Measurements from ENCODE around the gene TSR3.
A peak's percentile ranks its signal among the peaks of the same experiment; 100 is the strongest.

The TSR3 gene

GRCh38 chr16:1311212-1311737 is 40.4 kb downstream of the TSR3 start:
- Histone ChIP-seq H3K27ac (no peak overlapping the region), H3K4me3 (peak overlapping the region; percentile 78)
- no peak for DNase-seq (ENCODE audit: low spot score)
- TF ChIP-seq, protein P1, sequence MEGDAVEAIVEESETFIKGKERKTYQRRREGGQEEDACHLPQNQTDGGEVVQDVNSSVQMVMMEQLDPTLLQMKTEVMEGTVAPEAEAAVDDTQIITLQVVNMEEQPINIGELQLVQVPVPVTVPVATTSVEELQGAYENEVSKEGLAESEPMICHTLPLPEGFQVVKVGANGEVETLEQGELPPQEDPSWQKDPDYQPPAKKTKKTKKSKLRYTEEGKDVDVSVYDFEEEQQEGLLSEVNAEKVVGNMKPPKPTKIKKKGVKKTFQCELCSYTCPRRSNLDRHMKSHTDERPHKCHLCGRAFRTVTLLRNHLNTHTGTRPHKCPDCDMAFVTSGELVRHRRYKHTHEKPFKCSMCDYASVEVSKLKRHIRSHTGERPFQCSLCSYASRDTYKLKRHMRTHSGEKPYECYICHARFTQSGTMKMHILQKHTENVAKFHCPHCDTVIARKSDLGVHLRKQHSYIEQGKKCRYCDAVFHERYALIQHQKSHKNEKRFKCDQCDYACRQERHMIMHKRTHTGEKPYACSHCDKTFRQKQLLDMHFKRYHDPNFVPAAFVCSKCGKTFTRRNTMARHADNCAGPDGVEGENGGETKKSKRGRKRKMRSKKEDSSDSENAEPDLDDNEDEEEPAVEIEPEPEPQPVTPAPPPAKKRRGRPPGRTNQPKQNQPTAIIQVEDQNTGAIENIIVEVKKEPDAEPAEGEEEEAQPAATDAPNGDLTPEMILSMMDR (IDR thresholded peaks at IDR 0.05): no peak

DNA sequence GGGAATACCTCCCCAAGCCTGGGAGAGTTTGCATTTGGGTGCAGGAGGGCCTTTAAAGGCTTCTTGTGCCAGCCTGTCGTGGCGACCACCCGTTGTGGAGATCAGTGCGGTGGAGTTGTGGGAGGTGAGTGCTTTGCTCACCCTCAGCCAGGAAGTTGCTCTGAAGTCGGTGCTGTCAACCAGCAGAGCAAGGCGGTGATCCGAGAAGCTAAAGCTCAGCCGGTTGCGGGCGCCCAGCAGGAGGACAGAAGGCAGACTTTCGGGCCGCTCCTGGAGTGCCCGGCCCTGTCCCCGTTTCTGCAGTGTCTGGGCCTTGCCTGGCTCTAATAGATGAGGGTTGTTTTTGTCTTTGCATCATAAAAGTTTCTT is 40.9 kb downstream of the TSR3 start:
- no peak for DNase-seq (ENCODE audit: low spot score)

DNA sequence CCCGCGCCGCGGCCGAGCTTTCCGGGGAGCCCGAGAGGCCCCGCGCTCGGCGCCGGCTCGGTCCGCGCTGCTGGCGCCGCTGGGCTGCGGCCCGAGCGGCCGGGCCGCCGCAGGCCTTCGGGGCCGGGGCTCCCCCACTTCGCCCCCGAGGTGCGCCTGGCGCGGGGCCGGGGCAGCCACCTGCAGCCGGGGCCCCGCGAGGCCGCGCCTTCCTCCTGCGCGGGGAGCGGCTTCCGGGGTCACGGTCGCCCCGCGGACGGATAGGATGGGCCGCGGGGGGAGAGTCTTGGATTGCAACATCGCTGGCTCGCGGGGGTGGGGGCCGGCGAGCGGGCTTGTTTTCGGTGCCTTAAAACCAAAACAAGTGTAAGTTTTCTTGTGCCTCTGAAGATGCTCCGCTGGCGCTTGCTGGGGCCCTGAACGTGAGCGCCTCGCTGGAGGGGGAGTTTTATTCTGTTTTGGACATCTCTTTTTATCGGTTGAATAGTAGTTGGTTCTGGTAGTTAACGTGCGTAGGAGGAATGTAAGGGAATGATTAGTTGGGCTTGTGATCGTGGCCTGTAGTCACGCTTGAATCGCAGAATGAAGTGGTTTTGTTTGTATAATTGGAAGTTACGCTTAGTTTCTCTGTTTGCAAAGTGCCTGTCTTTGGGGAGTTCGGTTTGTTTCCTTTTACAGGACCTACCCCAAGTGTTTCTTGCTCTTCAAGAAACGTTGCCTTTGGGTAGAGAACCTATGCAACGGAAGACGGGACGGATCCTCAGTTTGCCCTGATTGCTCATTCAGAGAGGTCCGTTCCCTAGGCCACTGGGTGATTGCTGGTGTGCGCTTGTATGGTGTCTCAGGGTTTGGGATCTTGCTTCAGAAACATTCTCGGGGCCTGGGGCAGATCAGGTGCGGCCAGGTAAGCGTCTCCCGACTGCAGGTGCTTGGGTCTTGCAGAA is 41.5 kb downstream of the TSR3 start:
- DNase-seq (ENCODE audit: low spot score): no peak
- Histone ChIP-seq H3K4me3 (peak overlapping the region; percentile 78), H3K27ac (peak overlapping the region; percentile 1 to 96)
- TF ChIP-seq, protein P1 (IDR thresholded peaks at IDR 0.05): no peak

More for the DNA sequence above, 40.9 kb downstream of the TSR3 start:
- TF ChIP-seq, protein P1 (IDR thresholded peaks at IDR 0.05): no peak
- no peak overlapping the region for H3K27ac ChIP-seq
- peak overlapping the region; percentile 78 for H3K4me3 ChIP-seq

GRCh38 chr16:1308977-1309885 is 42.4 kb downstream of the TSR3 start, which contains the start of gene UBE2I:
UBE2I (plus strand) TSS chr16:1309636; CDS start chr16:1314031, 4,395 bp downstream.
- DNase-seq (ENCODE audit: low spot score): peak; percentile 98
- Histone ChIP-seq H3K4me3 (peak within 1 kb of the TSS; percentile 78), H3K27ac (peak within 1 kb of the TSS; percentile 96 to 97)
- TF ChIP-seq, protein P1 (IDR thresholded peaks at IDR 0.05): no peak

DNA sequence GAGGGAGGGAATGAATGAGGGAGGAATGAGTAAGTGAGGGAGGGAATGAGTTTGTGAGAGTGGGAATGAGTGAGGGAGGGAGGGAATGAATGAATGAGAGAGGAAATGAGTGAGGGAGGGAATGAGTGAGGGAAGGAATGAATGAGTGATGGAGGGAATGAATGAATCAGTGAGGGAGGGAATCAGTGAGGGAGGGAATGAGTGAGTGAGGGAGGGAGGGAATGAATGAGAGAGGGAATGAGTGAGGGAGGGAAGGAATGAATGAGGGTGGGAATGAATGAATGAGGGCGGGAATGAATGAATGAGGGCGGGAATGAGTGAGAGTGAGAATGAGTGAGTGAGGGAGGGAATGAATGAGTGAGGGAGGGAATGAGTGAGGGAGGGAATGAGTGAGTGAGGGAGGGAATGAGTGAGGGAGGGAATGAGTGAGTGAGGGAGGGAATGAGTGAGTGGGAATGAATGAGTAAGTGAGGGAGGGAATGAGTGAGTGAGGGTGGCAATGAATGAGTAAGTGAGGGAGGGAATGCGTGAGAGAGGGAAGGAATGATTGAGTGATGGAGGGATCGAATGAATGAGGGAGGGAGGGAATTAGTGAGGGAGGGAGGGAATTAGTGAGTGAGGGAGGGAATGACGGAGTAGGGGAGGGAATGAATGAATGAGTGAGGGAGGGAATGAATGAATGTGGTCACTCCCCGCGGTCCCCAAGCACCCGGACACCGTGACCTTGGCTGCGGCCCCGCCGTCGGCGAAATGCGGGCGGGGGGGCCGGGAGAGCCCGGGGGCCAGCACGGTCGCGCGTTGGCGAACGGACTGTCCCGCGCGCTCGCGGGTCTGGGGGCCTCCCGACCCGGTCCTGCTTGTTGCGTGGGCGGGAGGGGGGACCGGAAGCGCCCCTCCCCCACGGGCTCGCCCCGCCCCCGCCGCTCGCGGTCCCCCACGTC is 43.4 kb downstream of the TSR3 start:
- peak overlapping the region; percentile 78 for H3K4me3 ChIP-seq
- TF ChIP-seq, protein P1 (IDR thresholded peaks at IDR 0.05): no peak
- H3K27ac ChIP-seq: peak overlapping the region; percentile 96 to 97
- DNase-seq (ENCODE audit: low spot score): no peak

- H3K4me3 ChIP-seq: no peak overlapping the region
Measured at GRCh38 chr16:1306334-1306733, 45.3 kb downstream of the TSR3 start.

More at GRCh38 chr16:1306334-1306733, 45.3 kb downstream of the TSR3 start:
- no peak overlapping the region for H3K27ac ChIP-seq
- DNase-seq (ENCODE audit: low spot score): no peak
- TF ChIP-seq, protein P1 (IDR thresholded peaks at IDR 0.05): no peak

Data from coronary artery (tissue), 2 donors.